Left renal cortex interstitium (tissue), 4 donors: ENCODE measurements around the gene GSK3A. TPM values are rescaled to one million over a fixed set of nuclear protein-coding genes. Genes with fewer than 3 reads are reported as not detected.

Experiments
- polyA plus RNA-seq, 4 donors: library from polyadenylated mRNA; unstranded; fragments of 120-200 nt; gene quantifications; one replicate each; pipeline ENCODE4 v1.2.1, GENCODE V29; 2013; ENCODE audit not compliant: insufficient read length in 4 of 4

The GSK3A gene
- polyA plus RNA-seq, 4 donors: 66.0 to 89.0 (median 73.6) TPM

Other genes starting within 250 kb of the GSK3A start
- gene ATP1A3, start 248.4 kb downstream of the GSK3A start, polyA plus RNA-seq: 1 to 10 TPM in 1 of 4 donors, under 1 TPM in 1, not detected in 2; 0.23 to 2.1 TPM
- 10 to 100 TPM; 20.3 to 33.9 (median 25.9) TPM for gene GRIK5, start 172.4 kb downstream of the GSK3A start, polyA plus RNA-seq
- gene ZNF574, start 166.4 kb downstream of the GSK3A start, polyA plus RNA-seq: 10 to 100 TPM; 12.7 to 20.2 (median 16.8) TPM
- gene POU2F2, start 110.2 kb downstream of the GSK3A start, polyA plus RNA-seq: under 1 TPM; 0.81 to 0.95 (median 0.91) TPM
- 10 to 100 TPM; 22.6 to 36.7 (median 28.8) TPM for gene DEDD2, start 24.9 kb downstream of the GSK3A start, polyA plus RNA-seq
- 1 to 10 TPM; 7.4 to 9.7 (median 8.3) TPM for gene ZNF526, start 22.3 kb downstream of the GSK3A start, polyA plus RNA-seq
- 10 to 100 TPM; 52.0 to 92.6 (median 77.4) TPM for gene ERF, start 12.5 kb upstream of the GSK3A start, polyA plus RNA-seq
- gene CIC, start 26.6 kb upstream of the GSK3A start, polyA plus RNA-seq: 10 to 100 TPM; 35.5 to 77.9 (median 61.9) TPM
- 1 to 10 TPM; 1.4 to 2.9 (median 2.1) TPM for gene PRR19, start 59.5 kb upstream of the GSK3A start, polyA plus RNA-seq
- 100 to 1,000 TPM in 1 of 4 donors, 10 to 100 TPM in 3; 66.3 to 106 (median 86.4) TPM for gene PAFAH1B3, start 60.0 kb upstream of the GSK3A start, polyA plus RNA-seq
- gene TMEM145, start 70.7 kb upstream of the GSK3A start, polyA plus RNA-seq: 1 to 10 TPM in 1 of 4 donors, under 1 TPM in 3; 0.75 to 1.2 (median 0.90) TPM
- gene MEGF8, start 83.0 kb upstream of the GSK3A start, polyA plus RNA-seq: 10 to 100 TPM; 35.3 to 49.2 (median 40.7) TPM
- 1 to 10 TPM; 1.1 to 2.3 (median 1.8) TPM for gene CNFN, start 147.7 kb upstream of the GSK3A start, polyA plus RNA-seq
- 10 to 100 TPM in 3 of 4 donors, 1 to 10 TPM in 1; 9.6 to 17.1 (median 13.2) TPM for gene LIPE, start 184.8 kb upstream of the GSK3A start, polyA plus RNA-seq
- under 1 TPM in 3 of 4 donors, not detected in 1; 0.16 to 0.24 (median 0.20) TPM for gene CXCL17, start 200.3 kb upstream of the GSK3A start, polyA plus RNA-seq